Measurements from ENCODE around the gene RETSAT.

The RETSAT gene
- long read RNA-seq, transcript RETSAT-201 (11 exons, 3,100 nt) = major isoform, 23 of 43 reads
- long read RNA-seq, partial matches to known transcripts = 9 of 43 reads
- long read RNA-seq, other reads (novel, unspliced or antisense) = 10 of 43 reads

GRCh38 chr2:85354286-85355072 lies at the start of gene RETSAT, which contains the start of gene ELMOD3:
RETSAT (minus strand) TSS chr2:85354528; CDS start chr2:85354507, 21 bp downstream.
ELMOD3 (plus strand) TSS chr2:85354769; CDS start chr2:85357199, 2,430 bp downstream.
- peak; percentile 98 to 99 for DNase-seq (ENCODE audit: low read depth in 1 of 2, low spot score in 1 of 2)
- TF ChIP-seq POLR2AphosphoS5 (IDR thresholded peaks at IDR 0.05; ENCODE audit: low read depth) = peak; percentile 84
- TF ChIP-seq GABPA (IDR thresholded peaks at IDR 0.05; ENCODE audit: low read depth) = no peak
- no peak for TF ChIP-seq CTCF (IDR thresholded peaks at IDR 0.05; ENCODE audit: insufficient read depth, low read length)
- peak; percentile 22; the same call in 1 of the 2 replicates for TF ChIP-seq SPI1 (IDR thresholded peaks at IDR 0.05; ENCODE audit: borderline replicate concordance, low read depth)
- TF ChIP-seq REST (IDR thresholded peaks at IDR 0.05; ENCODE audit: insufficient replicate concordance, low read depth) = peak; percentile 70
- Histone ChIP-seq H3K4me3 (replicated peaks; ENCODE audit: insufficient read depth, low read length) (peak within 1 kb of the TSS; percentile 86), H3K27me3 (ENCODE audit: insufficient read depth, poor library complexity, severe bottlenecking) (no peaks in the 10 kb centered on the region), H3K27ac (replicated peaks) (peak within 1 kb of the TSS; percentile 69)

GRCh38 chr2:85401844-85402243 lies 47.5 kb upstream of the RETSAT start:
- peak; percentile 51; the same call in 1 of the 2 replicates for TF ChIP-seq SPI1 (IDR thresholded peaks at IDR 0.05; ENCODE audit: borderline replicate concordance, low read depth)
- peak; percentile 18 for TF ChIP-seq REST (IDR thresholded peaks at IDR 0.05; ENCODE audit: insufficient replicate concordance, low read depth)
- no peak for TF ChIP-seq CTCF (IDR thresholded peaks at IDR 0.05; ENCODE audit: insufficient read depth, low read length)
- 0 out of 2 replicates have a peak, but pooled peaks have one; percentile 22 for TF ChIP-seq POLR2AphosphoS5 (IDR thresholded peaks at IDR 0.05; ENCODE audit: low read depth)
- TF ChIP-seq GABPA (IDR thresholded peaks at IDR 0.05; ENCODE audit: low read depth) = no peak
- H3K27me3 ChIP-seq (ENCODE audit: insufficient read depth, poor library complexity, severe bottlenecking) = no peaks in the 10 kb centered on the region
- H3K27ac ChIP-seq (replicated peaks) = peak overlapping the region; percentile 71
- peak; percentile 49 to 91 for DNase-seq (ENCODE audit: low read depth in 1 of 2, low spot score in 1 of 2)
- no peak overlapping the region for H3K4me3 ChIP-seq (replicated peaks; ENCODE audit: insufficient read depth, low read length)

GRCh38 chr2:85401464-85401805 lies 47.1 kb upstream of the RETSAT start:
- Histone ChIP-seq H3K4me3 (replicated peaks; ENCODE audit: insufficient read depth, low read length) (no peak overlapping the region), H3K27me3 (ENCODE audit: insufficient read depth, poor library complexity, severe bottlenecking) (no peaks in the 10 kb centered on the region), H3K27ac (replicated peaks) (peak overlapping the region; percentile 71)
- no peak for DNase-seq (ENCODE audit: low read depth in 1 of 2, low spot score in 1 of 2)
- TF ChIP-seq GABPA (IDR thresholded peaks at IDR 0.05; ENCODE audit: low read depth) = no peak
- TF ChIP-seq SPI1 (IDR thresholded peaks at IDR 0.05; ENCODE audit: borderline replicate concordance, low read depth) = no peak
- no peak for TF ChIP-seq REST (IDR thresholded peaks at IDR 0.05; ENCODE audit: insufficient replicate concordance, low read depth)
- no peak for TF ChIP-seq CTCF (IDR thresholded peaks at IDR 0.05; ENCODE audit: insufficient read depth, low read length)
- no peak for TF ChIP-seq POLR2AphosphoS5 (IDR thresholded peaks at IDR 0.05; ENCODE audit: low read depth)

Data from HL-60 (cell line).